Breast epithelium (tissue), 4 donors: ENCODE results near the gene INSL3. TPM values are rescaled to one million over a fixed set of nuclear protein-coding genes. Genes with fewer than 3 reads are reported as not detected.

ENCODE experiments used
- DNase-seq, 2 donors: peaks; one replicate each; pipeline ENCODE4 v3.0.0-alpha.2; 2019; ENCODE audit warnings: low spot score in 2 of 2
- H3K27ac ChIP-seq, 2 donors: fragments of 200-600 bp; sonication (generic) in 1 of 2; one replicate each; pipeline ENCODE4 v1.5.1; 2016 to 2019; ENCODE audit warnings: mild to moderate bottlenecking in 1 of 2
- H3K27me3 ChIP-seq, 2 donors: fragments of 200-600 bp; sonication (generic) in 1 of 2; one replicate each; pipeline versions ENCODE4 v1.5.1 to v1.6.0; 2017 to 2019; ENCODE audit warnings: control low read depth in 1 of 2, mild to moderate bottlenecking in 1 of 2
- H3K36me3 ChIP-seq: fragments of 200-600 bp; one replicate; pipeline ENCODE4 v1.5.1; 2019
- H3K4me1 ChIP-seq, 2 donors: fragments of 200-600 bp; sonication (generic); one replicate each; pipeline ENCODE4 v1.5.1; 2016 to 2019; ENCODE audit warnings: control low read depth in 1 of 2
- H3K4me3 ChIP-seq, 3 donors: fragments of 200-600 bp; sonication (generic); 1 replicate in 2 of 3; 2 replicates in 1 of 3; pipeline ENCODE4 v1.5.1; 2016 to 2019; ENCODE audit warnings: mild to moderate bottlenecking in 3 of 3, moderate library complexity in 2 of 3
- H3K9me3 ChIP-seq, 2 donors: fragments of 200-600 bp; sonication (generic) in 1 of 2; one replicate each; pipeline ENCODE4 v1.5.1; 2016 to 2019; ENCODE audit warnings: control low read depth in 1 of 2
- POLR2A ChIP-seq: fragments of 450-650 bp; IDR thresholded peaks from one replicate; pipeline ENCODE4 v1.6.1; 2016; ENCODE audit warnings: antibody characterized with exemption, mild to moderate bottlenecking, moderate library complexity
- POLR2AphosphoS5 ChIP-seq, 3 donors: sonication (generic); formaldehyde crosslinking; IDR thresholded peaks; one replicate each; pipeline ENCODE4 v1.6.1; 2017; ENCODE audit warnings: antibody characterized with exemption in 3 of 3
- intact Hi-C: fragments of 100-400 bp; cut with DNase I; formaldehyde crosslinking; loops from one replicate; pipeline ENCODE4 v1.15.1; 2023; ENCODE audit warnings: low total_unique reads
- total RNA-seq, 3 donors: library from RNA; depleted of rRNA; stranded (reverse); fragments of >200 nt; gene quantifications; one replicate each; pipeline ENCODE4 v1.1.0, GENCODE V29; 2016
- TF ChIP-seq, protein P1 (sequence below), 3 donors: fragments of 450-650 bp; IDR thresholded peaks; one replicate each; pipeline ENCODE4 v1.5.1; 2016 to 2017; ENCODE audit warnings: antibody characterized with exemption in 3 of 3, mild to moderate bottlenecking in 3 of 3, moderate library complexity in 3 of 3

The INSL3 gene
- total RNA-seq, 3 donors from 2014 or later: 0.66 TPM; not detected in 2

DNA sequence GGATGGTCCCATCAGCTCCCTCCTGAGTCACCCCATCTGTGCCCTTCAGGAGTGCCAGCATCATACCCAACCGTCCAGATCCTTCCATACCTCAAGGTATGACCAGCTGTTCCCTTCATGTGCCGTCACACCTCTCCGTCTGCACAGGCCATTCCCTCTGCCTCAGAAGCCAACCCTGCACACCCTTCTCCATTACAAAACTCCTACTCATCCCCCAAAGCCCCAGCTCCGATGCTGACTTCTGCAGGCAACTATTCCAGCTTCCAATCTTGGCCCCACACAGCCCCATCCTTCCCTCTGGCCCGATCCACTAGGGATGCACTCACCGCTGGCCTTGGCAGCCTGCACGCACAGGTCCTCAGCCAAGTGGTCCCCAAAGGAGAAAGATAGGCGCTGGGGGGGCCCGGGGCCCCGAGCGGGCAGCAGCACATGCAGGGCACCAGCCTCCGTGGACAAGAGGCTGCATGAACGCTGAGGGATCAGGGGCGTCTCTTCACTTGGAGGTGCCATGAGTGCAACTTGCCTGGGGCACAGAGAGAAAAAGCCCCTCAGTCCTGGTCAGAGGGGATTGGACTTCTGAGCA is 22.7 kb upstream of the INSL3 start:
- no peaks in the 10 kb centered on the region for H3K9me3 ChIP-seq
- H3K36me3 ChIP-seq: no peaks in the 10 kb centered on the region
- intact Hi-C loops: no loop called here
- H3K27ac ChIP-seq: no peak overlapping the region
- H3K27me3 ChIP-seq: peaks cover 0 to 2% of the 10 kb centered on the region in 2 donors
- DNase-seq: no peak
- TF ChIP-seq POLR2AphosphoS5 (IDR thresholded peaks at IDR 0.05) (no peak), POLR2A (no peak)
- TF ChIP-seq, protein P1, sequence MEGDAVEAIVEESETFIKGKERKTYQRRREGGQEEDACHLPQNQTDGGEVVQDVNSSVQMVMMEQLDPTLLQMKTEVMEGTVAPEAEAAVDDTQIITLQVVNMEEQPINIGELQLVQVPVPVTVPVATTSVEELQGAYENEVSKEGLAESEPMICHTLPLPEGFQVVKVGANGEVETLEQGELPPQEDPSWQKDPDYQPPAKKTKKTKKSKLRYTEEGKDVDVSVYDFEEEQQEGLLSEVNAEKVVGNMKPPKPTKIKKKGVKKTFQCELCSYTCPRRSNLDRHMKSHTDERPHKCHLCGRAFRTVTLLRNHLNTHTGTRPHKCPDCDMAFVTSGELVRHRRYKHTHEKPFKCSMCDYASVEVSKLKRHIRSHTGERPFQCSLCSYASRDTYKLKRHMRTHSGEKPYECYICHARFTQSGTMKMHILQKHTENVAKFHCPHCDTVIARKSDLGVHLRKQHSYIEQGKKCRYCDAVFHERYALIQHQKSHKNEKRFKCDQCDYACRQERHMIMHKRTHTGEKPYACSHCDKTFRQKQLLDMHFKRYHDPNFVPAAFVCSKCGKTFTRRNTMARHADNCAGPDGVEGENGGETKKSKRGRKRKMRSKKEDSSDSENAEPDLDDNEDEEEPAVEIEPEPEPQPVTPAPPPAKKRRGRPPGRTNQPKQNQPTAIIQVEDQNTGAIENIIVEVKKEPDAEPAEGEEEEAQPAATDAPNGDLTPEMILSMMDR (IDR thresholded peaks at IDR 0.05): no peak
- H3K4me3 ChIP-seq: no peak overlapping the region
- H3K4me1 ChIP-seq: no peaks in the 10 kb centered on the region

DNA sequence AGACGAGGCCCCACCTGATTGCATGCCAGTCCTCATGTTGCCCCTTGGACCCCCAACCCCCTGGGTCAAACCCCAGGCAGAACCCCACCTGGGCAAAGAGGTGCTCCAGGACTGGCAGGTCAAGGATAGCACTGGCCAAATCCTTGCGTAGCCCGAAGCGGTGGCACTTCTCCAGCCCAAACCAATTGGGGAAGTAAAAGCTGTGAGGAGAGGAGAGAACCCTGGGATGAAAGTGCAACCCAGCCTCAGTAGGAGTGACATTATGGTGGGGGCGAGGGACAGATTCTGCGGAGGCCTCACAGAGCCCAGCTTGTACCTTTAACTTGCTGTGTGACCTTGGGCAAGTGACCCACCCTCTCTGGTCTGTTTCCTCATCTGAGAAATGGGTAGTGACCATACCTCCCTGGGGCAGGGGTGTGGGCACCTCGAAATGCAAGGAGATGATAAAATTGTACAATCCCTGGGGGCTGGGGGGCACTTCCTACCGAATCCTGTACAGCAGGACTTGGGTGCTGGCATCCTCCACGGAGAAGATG is 22.0 kb upstream of the INSL3 start:
- Histone ChIP-seq H3K4me1 (no peaks in the 10 kb centered on the region), H3K36me3 (no peaks in the 10 kb centered on the region), H3K9me3 (no peaks in the 10 kb centered on the region), H3K27me3 (peaks cover 0 to 2% of the 10 kb centered on the region in 2 donors), H3K27ac (no peak overlapping the region), H3K4me3 (no peak overlapping the region)
- no peak for DNase-seq
- TF ChIP-seq, protein P1 (IDR thresholded peaks at IDR 0.05): no peak
- TF ChIP-seq POLR2A (no peak), POLR2AphosphoS5 (IDR thresholded peaks at IDR 0.05) (no peak)
- intact Hi-C loops: no loop called here

DNA sequence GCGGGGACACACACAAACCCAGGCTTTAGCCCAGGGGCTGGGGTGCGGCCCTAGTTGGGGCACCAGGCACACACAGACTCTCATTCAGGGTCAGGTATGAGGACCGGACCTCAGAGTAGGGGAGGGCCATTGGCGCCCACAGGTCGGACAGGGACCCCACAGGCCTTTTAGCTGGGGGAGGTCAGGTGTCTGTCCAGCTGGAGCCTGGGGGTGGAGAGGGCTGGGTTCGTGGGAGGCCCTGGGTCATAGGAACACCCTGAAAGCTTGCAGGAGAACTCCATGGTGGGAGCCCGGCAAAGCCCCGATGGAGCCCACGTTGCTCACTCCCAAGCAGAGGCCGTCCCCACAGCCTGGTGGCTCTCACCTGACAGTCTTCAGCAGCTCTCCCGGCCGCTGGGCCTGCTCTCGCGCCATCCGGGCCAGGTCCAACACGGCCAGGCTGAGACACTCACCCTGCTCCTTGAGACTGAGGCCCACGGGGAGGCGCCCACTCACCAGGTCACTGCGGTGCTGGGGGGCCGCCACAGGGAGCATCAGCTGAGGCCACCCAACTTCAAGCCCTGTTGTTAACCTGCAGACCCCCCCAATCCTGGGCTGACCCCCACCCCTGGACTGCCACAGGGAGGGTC is 21.5 kb upstream of the INSL3 start:
- TF ChIP-seq POLR2AphosphoS5 (IDR thresholded peaks at IDR 0.05) (no peak), POLR2A (no peak)
- TF ChIP-seq, protein P1 (IDR thresholded peaks at IDR 0.05): no peak
- DNase-seq: no peak
- H3K27ac ChIP-seq: peak overlapping the region; percentile 11 to 67
- no peaks in the 10 kb centered on the region for H3K36me3 ChIP-seq
- H3K4me1 ChIP-seq: no peaks in the 10 kb centered on the region
- H3K4me3 ChIP-seq: peak overlapping the region in 2 of 3 donors; percentile 46 to 59
- no peaks in the 10 kb centered on the region for H3K9me3 ChIP-seq
- H3K27me3 ChIP-seq: peaks cover 0 to 2% of the 10 kb centered on the region in 2 donors
- intact Hi-C loops: no loop called here

DNA sequence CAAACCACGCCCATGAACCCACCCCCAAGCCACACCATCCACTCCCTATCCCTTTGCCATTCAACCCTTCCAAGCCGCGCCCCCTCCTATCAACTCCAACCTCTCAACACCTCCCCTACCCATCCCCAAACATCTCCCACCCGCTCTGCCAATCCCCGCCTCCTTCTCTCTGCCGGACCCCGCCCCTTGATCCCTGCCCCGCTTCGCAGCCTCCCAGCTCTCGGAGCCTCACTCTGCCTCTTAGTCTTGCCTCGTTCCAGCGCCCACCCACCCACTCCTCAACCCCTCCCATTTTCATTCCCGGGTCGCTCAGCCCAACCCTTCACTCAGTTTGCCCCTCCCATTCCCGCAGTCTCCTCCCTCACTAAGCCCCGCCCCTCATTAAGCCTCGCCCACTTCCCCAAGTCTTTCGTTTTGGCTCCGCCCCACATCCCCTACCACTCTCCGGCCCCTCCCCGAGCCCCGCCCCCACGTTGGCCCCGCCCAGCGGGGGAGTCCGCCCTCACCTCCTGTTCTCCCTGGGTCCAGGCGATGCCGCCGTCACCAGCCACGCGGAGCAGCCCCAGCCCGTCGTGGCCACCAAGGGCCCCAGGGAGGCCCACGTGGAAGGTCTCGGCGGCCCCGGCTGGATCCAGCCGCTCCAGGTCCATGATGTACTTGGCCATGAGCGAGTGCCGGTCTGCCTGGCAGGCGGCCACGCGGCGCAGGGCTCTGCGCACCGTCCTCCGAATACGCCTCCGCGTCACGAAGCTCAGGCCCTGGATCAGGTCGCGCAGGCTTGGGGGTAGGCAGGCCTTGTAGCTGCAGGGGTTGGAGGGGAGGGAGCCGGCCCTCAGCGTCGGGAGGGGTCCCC is 20.7 kb upstream of the INSL3 start:
- H3K27me3 ChIP-seq: no peaks in the 10 kb centered on the region
- H3K4me3 ChIP-seq: peak overlapping the region; percentile 14 to 59 (median 46)
- peak in 1 of 2 donors; percentile 46 for DNase-seq
- intact Hi-C loops: no loop called here
- H3K4me1 ChIP-seq: no peaks in the 10 kb centered on the region
- peak overlapping the region; percentile 11 to 67 for H3K27ac ChIP-seq
- H3K36me3 ChIP-seq: no peaks in the 10 kb centered on the region
- no peaks in the 10 kb centered on the region for H3K9me3 ChIP-seq
- peak in 1 of 3 donors; percentile 42 for TF ChIP-seq POLR2AphosphoS5 (IDR thresholded peaks at IDR 0.05)
- TF ChIP-seq, protein P1 (IDR thresholded peaks at IDR 0.05): no peak
- no peak for TF ChIP-seq POLR2A
